Right ventricle myocardium inferior (tissue), 1 donor: ENCODE results near the gene PTPN18. TPM values are rescaled to one million over a fixed set of nuclear protein-coding genes. Genes with fewer than 3 reads are reported as not detected.

Experiments
- ATAC-seq: fragments of 200-7000 bp; cut with Tn5 transposase; one replicate; pipeline ENCODE4 v1.9.1; 2020; ENCODE audit warnings: mild to moderate bottlenecking, moderate library complexity
- DNase-seq: peaks from one replicate; pipeline ENCODE4 v3.0.0; 2021; ENCODE audit errors: missing footprints
- intact Hi-C: fragments of 100-400 bp; cut with DNase I; formaldehyde crosslinking; loops from one replicate; pipeline ENCODE4 v1.11.0; 2022
- total RNA-seq: library from RNA; stranded (reverse); fragmentation: NEBNext Ultra II Directional; extraction: Animal tissue kit (Norgen Biotek cat#: 25700); gene quantifications from one replicate; pipeline ENCODE4 v1.2.1, GENCODE V29; 2021
- donor health status: DM: no; HTN: yes; CAD: no; lungs with severe emphysema.

The PTPN18 gene
- total RNA-seq, 1 donor from 2014 or later: 16.9 TPM

DNA sequence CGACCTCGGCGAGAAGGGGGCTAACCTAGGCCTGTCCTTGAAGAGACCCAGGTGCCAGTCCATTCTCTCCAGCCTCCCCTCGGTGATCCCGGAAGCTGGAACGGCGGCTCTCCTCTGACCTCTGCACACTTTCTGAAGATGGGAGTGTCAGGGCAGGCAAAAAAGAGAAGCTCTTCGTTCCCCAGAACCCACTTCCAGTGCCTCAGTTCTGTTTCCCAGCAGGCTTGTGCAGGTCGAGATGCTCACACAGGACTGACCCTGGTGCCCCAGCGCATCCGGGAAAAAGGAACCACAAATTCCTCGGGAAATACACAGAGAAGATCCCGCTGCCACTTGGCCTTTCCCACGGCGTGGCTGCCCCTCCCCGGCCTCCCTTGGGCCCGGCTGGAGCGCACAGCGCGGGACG is 681 bp upstream of the PTPN18 start:
- intact Hi-C loops: loop anchor here (1.0 to 10.0 kb wide), 3 partner anchors 13 to 370 kb away; partner anchors contain the start of genes GPR148 and IMP4

DNA sequence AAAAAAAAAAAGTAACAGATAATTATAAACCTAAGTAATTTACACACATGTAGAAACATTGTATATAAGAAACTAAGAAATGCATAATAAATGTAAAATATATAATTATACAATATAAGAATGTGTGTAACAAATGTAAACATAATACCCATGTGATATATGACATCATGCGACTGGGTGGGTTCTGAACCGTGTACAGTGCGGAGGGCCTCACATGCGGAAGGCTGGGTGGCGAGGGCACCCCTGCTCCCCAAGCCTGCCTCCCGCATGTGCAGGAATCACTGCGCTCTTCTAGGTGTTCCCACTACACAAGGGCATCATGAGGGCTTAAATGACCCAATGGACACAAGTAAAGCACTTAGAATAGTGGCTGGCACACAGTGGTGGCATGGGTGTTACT is 2.0 kb downstream of the PTPN18 start:
- DNase-seq (no peak), ATAC-seq (no peak)
- intact Hi-C loops: loop anchor here (5.0 to 10.0 kb wide), 2 partner anchors 34 to 367 kb away; partner anchors contain the start of gene GPR148

More for the DNA sequence above, 681 bp upstream of the PTPN18 start:
- ATAC-seq (no peak), DNase-seq (peak; percentile 77)

- intact Hi-C loops: loop anchor here (5.0 to 10.0 kb wide), 2 partner anchors 34 to 366 kb away; partner anchors contain the start of gene GPR148
- DNase-seq (peak; percentile 30), ATAC-seq (no peak)
Measured at GRCh38 chr2:130358420-130359350, 2.8 kb downstream of the PTPN18 start.

DNA sequence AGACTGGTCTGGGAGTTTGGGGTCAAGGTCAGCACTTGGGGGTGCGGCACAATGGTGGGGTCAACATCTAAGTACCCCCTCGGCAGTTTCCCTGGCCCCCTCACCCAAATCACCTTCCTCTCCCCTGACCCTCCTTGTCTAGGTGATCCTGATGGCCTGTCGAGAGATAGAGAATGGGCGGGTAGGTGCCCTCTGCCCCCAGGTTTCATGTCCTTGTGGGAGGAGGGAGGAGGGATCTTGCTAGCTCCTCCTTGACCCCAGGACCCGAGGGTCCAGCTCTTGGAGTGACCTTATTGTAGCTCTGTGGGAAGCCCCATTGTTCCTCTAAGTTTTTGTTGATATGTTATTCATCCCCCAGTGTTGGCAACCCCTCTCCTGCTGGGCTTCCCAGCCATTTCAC is 3.6 kb downstream of the PTPN18 start:
- DNase-seq: no peak
- intact Hi-C loops: loop anchor here (5.0 to 10.0 kb wide), 2 partner anchors 33 to 365 kb away; partner anchors contain the start of gene GPR148

DNA sequence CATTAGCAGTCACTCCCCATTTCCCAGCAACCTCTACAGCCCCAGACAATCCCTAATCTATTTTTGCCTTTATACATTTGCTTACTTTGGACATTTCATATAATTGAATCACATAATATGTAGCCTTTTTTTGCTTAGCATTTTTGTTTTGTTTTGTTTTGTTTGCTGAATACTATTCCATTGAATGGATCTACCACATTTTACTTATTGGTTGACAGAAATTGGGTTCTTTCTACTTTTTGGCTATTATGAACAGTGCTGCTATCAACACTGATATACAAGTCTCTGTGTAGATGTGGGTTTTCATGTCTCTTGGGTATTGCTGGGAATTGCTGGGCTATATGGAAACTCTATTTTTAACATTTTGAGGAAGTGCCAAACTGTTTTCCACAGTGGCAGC is 7.6 kb downstream of the PTPN18 start:
- ATAC-seq (no peak), DNase-seq (no peak)
- intact Hi-C loops: no loop called here

More for the DNA sequence above, 3.6 kb downstream of the PTPN18 start:
- ATAC-seq: no peak

DNA sequence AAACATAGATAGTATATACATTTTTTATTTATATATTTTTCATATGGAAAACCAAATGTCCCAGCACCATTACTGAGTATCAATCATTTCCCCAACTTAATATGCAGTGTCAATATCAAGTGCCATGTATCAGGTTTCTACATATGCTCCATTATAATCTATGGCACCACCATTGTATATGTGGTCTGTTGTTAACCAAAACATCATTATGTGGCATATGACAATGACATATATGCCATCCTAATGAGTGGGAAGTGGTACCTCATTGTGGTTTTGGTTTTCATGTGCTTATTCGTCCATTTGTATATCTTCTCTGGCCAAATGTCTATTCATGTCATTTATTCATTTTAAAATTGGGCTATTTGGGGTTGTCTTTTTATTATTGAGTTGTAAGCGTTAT is 9.2 kb downstream of the PTPN18 start:
- ATAC-seq: no peak
- DNase-seq: no peak
- intact Hi-C loops: no loop called here

DNA sequence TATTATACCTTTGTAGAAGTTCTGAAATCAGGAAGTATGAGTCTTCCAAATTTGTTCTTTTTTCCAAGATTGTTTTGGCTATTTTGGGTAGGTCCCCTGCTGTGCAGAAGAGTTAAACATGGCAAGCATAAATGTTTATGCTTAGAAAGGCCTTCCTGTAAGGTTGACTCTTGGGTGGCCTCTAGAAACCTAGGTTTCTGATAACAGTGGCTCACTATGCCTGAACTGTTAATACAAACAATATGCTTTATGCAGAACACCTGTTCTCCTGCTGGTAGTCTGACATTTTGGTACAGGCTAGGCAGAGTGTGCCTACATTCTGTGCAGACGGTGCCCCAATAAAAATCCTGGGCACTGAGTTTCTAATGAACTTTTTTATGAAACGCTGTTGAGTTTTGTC is 10.1 kb downstream of the PTPN18 start:
- ATAC-seq (no peak), DNase-seq (no peak)
- intact Hi-C loops: no loop called here

- intact Hi-C loops: no loop called here
Measured at GRCh38 chr2:130366720-130367119, 10.9 kb downstream of the PTPN18 start.

GRCh38 chr2:130368786-130369185 is 12.9 kb downstream of the PTPN18 start:
- intact Hi-C loops: no loop called here
- DNase-seq (no peak), ATAC-seq (no peak)

More at GRCh38 chr2:130366720-130367119, 10.9 kb downstream of the PTPN18 start:
- ATAC-seq: no peak
- DNase-seq: no peak

DNA sequence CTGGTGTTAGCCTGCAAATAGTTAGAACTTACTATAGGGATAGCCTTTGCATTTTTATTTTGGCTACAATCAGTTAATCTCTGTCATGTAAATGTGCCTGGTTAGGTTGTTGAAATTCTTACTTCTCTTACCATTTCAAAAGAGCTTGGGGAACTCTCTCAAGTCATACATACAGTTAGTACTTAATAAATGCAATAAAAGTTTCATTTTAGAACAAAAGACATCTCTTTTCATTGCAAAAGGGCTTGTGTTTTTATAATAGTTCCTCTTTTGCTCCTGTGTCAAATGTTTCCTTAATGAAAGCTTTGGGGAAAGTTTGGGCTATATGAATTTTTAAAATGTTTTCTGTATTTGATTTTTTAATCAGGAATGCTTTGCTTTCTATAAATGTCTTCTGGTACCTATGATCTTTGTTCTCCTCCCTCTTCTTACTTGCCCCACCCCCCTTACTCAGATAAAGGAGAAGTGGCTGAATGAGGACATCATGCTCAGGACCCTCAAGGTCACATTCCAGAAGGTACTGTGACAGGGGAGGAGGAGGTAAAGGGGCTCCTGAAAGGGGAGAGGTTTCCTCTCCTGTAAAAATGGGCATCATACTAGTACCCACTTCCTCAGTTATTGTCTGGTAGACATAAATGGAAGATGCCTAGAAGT is 13.6 kb downstream of the PTPN18 start:
- DNase-seq (no peak), ATAC-seq (no peak)
- intact Hi-C loops: no loop called here

- ATAC-seq (no peak), DNase-seq (no peak)
- intact Hi-C loops: no loop called here
Measured at GRCh38 chr2:130369965-130370341, 14.1 kb downstream of the PTPN18 start.

DNA sequence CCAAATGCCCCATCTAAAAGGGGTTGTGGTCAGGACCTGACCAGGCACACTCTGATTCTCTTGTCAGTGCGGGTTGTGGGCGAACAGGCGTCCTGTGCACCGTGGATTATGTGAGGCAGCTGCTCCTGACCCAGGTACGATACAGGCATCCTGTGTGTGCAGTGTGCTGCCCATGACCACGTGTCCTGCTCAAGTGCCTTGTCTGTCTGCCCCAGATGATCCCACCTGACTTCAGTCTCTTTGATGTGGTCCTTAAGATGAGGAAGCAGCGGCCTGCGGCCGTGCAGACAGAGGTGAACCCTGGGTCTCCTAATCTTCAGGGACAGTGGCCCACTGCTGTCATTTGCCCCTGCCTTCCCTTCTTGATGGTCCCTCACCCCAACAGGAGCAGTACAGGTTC is 14.6 kb downstream of the PTPN18 start:
- ATAC-seq (no peak), DNase-seq (no peak)
- intact Hi-C loops: no loop called here

DNA sequence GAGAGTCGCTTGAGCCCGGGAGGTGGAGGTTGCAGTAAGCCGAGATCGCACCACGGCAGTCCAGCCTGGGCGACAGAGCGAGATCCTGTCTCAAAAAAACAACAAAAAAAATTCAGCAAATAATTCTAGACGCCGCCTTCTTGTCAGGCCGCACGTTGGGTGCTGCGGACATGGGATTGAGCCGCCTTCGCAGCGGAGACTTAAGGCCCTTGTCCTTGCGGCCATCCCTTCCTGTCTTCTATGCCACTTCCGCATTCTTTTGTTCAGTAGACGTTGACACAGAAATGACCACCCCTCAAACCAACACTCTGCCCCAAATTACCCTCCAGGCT is 15.8 kb downstream of the PTPN18 start:
- DNase-seq (no peak), ATAC-seq (peak; percentile 10)
- intact Hi-C loops: loop anchor here (1.0 to 2.0 kb wide), 3 partner anchors 15 to 29 kb away; partner anchors contain the start of genes IMP4 and PTPN18

DNA sequence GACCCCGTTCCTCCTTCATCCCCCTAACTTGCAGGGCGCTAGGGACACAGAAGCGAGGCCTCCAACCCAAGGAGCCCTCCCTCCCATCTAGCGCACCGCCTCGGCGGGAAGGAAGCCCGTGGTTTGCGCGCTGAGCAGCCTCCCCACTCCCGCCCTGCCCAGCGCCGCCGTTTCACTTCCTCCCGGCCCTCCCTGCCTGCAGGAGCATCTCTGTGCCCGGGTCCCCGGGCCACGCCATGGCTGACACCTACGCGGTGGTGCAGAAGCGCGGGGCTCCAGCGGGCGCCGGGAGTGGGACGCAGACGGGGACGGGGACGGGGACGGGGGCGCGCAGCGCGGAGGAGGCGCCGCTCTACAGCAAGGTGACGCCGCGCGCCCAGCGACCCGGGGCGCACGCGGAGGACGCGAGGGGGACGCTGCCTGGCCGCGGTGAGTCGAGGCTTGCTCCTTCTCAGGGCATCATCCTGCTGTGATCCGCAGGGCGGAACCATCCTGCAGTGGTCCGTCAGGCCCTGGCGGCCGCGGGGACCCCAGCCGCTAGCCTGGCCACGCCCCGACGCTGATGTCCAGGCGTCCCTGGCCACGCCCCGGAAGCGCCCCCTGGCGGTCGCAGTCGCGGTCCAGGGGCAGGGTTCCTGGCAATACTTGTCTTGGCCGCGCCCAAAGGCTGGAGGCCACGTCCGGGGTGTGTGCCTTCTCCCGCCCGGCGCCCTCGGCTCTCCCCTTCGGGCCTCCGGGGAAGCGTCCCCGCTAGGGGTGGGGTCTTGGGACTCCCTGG is 16.4 kb downstream of the PTPN18 start:
- peak; percentile 96 for DNase-seq
- intact Hi-C loops: loop anchor here (1.0 to 2.0 kb wide), 3 partner anchors 16 to 29 kb away; partner anchors contain the start of genes IMP4 and PTPN18
- ATAC-seq: peak; percentile 96

DNA sequence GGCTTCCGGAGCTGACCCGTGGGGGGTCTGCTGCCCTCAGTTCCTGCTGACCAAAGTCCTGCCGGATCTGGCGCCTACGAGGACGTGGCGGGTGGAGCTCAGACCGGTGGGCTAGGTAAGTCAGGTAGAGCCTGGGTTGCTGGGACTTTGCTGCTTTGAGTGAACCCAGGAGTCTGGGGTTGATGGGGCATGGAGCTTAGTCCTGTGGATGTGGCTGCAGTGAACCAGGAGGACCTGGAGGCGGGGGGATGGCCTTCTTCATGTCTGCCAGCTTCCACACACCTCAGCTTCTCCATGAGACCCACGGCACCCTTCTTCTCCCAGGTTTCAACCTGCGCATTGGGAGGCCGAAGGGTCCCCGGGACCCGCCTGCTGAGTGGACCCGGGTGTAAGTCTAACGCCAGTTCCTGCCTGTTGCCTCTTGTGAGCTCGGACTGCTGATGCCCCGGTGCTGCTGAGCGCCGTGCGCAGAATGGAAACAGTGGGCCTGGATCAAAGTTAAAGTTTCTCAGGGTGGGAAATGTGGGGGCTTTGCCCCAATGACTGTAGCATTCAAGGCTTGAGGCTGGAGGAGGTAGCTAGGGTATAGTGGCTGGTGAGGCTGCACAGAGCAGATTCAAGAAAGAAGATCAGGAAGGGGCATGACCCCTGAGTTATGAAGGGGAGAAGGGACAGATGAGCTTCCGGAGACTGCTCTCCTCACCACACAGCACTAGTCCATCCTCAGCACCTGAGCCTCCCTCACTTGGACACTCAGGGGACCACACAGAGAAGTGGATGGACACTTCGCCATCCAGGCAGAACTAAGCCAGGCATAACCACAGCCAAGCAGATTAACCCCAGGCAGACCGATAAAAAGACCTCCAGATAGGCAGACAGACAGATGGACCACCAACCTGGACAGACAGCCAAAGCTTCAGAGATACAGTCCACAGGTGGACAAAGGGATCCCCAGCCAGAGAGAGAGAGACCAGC is 17.3 kb downstream of the PTPN18 start:
- no peak for ATAC-seq
- intact Hi-C loops: loop anchor here (1.0 to 2.0 kb wide), 3 partner anchors 17 to 30 kb away; partner anchors contain the start of genes IMP4 and PTPN18
- no peak for DNase-seq

- ATAC-seq (no peak), DNase-seq (no peak)
- intact Hi-C loops: loop anchor here (2.0 kb wide), 1 partner anchor 31 kb away; the partner anchor contains the start of gene IMP4
Measured at GRCh38 chr2:130373808-130374365, 18.0 kb downstream of the PTPN18 start.

GRCh38 chr2:130374587-130375290 is 18.9 kb downstream of the PTPN18 start:
- DNase-seq (no peak), ATAC-seq (no peak)
- intact Hi-C loops: no loop called here
